HG03066 (cell line): ENCODE measurements around the gene ADAMTSL1.

Experiments used
- ATAC-seq: cut with Tn5 transposase; IDR thresholded peaks from one replicate; pipeline ENCODE4 v1.9.1; 2021; ENCODE audit warnings: low read depth; ENCODE audit not compliant: unreplicated experiment

The ADAMTSL1 gene

DNA sequence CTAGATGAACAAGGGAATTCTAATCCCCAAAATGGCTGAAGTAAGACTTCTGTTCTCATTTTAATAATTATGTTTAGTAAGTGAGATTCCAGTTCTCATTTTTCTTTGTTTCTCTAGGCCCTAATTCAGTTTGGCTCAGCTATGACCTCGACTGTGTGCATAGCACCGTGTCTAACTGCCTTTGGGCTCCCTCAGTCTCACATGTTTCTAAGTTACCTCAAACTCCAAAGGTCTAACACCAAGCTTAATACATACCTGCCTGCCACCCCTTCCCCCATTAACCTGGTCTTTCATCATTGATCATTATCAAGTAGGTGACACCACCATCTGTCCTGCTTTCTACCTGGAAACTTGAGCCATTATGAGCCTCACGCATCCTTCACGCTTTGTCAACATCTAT is 285.9 kb downstream of the ADAMTSL1 start:
- no peak for ATAC-seq

GRCh38 chr9:18761742-18762300 is 287.9 kb downstream of the ADAMTSL1 start:
- ATAC-seq, result no peak

DNA sequence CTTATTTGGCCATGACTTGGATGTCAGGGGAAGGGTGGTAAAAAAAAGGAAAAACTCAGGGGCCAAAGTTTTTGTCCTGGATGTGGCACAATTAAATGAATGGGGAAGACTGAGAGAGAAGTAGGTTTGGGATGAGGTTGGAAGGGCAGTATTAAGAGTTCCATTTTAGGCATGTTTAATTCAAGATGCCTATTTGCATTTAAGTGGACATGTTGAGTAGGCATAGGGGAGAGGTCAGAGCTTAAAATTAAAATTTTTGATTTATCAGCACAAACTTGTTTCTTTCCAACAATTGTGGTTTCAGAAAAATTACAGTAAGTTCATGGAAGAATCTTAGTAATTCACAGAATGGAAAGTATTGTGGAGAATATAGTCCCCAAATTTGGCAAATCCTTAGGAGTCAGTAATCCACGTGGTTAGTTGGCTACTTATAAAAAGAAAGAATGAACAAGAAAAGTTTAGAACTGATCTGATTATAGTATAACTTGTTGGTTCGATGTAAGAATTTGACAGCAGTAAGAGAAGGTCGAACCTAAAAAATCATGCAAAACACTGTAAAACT is 293.1 kb downstream of the ADAMTSL1 start:
- no peak for ATAC-seq

GRCh38 chr9:18768951-18769622 is 295.1 kb downstream of the ADAMTSL1 start:
- ATAC-seq, result peak; percentile 88

- ATAC-seq, result no peak
Measured at GRCh38 chr9:18770131-18770908, 296.4 kb downstream of the ADAMTSL1 start.

DNA sequence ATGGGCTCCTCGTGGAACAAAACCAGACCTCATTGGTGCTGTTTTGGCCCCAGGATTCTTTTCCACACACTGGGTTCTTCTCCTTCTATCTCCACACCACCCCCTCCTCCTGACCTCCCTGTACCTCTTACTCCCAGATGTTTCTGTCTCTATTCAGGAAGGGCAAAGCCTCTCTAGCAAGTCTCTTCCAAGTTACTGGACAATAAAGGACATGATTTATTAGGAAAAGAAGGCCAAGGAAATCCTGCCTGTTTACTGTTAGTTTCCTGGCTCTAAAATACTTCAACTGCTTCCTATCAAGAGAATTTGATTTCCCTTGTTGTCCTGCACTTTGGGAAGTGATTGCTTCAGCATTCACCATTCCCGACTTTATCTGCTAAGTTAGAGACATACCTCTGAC is 297.1 kb downstream of the ADAMTSL1 start:
- ATAC-seq, result no peak

DNA sequence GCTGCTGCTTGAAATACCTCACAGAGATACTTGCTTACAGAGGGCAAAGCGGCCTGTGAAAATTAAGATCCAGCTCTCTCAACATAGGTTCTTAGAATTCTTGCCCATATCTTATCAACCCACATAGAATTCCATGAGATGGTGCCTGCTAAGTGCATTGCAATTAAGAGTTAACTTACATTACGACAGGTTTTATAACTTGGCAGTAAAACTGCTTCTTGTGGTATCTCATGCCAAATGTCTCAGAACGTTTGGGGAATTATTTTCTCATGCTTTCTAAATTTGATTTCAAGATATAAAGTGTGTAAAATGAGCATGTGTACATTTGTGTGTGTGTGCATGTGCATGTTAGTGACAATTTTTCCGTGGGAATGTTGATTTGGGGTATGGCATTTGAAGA is 297.8 kb downstream of the ADAMTSL1 start:
- ATAC-seq, result no peak

GRCh38 chr9:18775241-18775640 is 301.3 kb downstream of the ADAMTSL1 start:
- no peak for ATAC-seq

DNA sequence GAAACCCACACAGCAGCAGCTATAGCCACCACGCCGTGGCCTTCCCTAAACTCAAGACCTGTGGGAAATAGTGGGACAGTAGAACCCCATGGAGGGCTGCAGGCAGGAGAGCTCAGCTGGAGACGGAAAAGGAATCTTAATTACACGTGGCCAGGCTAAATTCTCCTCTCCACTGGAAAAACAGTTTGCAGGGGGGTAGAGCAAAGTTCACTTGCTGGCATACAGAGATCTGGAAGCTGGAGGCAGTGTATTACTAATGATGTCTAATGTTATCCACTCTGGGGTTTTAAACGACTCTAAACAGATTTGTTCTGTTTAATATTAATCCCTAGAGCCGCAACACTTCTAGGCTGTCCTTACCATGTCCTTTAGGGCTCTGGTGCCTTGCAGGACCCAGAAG is 302.0 kb downstream of the ADAMTSL1 start:
- ATAC-seq, result no peak

- ATAC-seq, result no peak
Measured at GRCh38 chr9:18776836-18777820, 303.2 kb downstream of the ADAMTSL1 start.

- no peak for ATAC-seq
Measured at GRCh38 chr9:18778147-18778546, 304.2 kb downstream of the ADAMTSL1 start.

DNA sequence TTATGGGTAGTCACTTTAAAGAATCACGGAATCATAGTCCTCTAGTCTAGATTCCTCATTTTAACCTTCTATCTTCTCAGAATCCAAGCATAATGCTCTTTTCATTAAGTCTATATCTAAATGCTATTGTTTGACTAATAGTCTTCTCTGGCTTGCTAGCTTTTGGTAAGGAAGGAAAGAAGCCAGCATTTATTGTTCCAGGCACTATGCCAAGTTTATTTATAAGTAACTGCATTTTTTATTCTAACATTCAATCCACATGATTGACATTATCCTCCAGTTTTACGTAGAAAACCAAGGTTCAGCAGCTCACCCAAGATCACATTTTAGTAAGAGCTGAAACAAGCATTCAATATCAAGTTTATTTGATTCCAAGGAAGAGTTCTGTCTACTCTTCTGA is 304.9 kb downstream of the ADAMTSL1 start:
- ATAC-seq, result no peak

DNA sequence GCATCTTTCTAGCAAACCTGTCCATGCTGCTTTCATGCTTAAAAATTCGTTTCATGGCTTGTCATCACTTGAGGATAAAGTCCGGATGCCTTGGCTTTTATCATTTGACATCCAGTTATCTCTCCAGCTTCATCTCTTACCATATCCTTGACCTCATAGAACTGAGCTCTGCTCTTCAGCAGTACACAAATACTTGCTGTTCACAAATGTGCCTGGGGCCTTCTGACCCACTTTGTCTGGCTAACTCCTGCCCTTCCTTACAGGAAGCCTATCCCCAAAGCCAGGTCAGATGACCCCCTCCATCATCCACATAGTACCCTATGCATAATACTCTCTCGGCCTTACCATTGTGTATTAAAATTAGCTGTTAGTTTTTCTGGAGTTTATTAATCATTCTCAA is 310.0 kb downstream of the ADAMTSL1 start:
- no peak for ATAC-seq

DNA sequence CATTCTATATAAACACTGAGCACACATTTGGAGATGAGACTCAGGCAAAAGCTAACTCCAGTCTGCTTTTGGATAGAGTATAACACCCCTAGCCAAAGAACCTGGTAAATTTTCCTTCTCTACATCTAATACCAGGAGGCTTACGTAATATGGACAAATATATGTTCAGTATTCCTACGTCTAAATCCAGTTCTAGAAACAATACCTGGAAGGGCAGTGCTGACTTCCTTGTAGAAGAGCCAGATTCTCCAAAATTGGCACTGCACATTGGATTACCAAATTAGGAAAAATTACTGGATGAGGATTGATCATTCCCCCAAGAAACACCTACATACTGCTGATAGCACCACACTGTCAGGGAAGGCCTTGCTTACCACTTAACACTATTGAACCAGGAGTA is 311.7 kb downstream of the ADAMTSL1 start:
- no peak for ATAC-seq

- ATAC-seq, result no peak
Measured at GRCh38 chr9:18786196-18786595, 312.2 kb downstream of the ADAMTSL1 start.

DNA sequence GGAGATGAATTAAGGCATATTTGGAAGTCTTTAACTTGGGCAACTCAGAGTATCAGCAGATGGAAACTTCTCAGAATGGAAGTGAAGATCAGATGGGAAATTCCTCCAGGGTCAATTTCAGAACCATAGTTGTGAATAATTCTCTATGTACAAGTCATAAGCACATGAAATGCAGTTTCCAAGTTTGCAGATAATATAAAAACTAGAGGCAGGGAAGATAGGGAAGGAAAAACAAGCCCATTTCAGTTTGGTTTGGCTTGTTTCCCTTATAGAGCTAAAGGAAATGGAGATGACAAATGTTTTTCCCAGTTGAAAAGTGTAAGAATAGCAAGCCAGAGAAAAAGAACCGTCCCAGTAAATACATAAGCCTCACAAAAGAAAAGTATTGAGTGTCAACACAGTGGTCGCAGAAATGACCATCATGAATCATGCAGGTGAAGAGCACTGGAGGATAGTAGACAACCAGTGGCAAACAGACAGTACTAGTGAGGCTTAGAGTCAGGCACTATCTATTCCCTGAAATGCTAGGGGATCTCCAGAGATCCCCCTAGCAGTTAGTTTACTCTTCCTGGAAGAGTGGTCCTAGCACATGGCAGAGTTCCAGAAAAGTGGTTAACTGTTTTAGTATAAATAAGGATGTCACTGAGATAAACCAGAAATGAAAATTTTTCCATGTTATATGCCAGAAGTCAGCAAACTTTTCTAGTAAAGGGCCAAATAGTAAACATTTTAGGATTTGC is 313.1 kb downstream of the ADAMTSL1 start:
- no peak for ATAC-seq

DNA sequence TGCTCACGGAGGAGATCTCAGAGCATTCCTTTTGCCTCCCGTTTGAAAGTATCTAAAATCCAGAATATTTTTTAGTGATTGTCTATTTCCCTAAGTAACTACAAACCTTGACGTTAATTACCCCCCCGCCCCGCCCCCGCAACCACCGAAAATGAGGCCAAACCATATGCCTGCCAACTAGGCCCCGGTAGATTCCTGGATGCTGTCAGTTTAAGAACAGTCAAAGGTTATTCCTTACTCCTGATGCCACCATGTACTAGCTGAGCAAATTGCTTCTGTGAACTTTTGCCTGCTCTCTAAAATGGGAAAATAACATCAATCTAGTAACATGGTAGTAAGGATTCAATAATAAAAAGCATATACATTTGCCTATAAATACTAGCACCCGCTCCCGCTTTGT is 314.3 kb downstream of the ADAMTSL1 start:
- no peak for ATAC-seq

DNA sequence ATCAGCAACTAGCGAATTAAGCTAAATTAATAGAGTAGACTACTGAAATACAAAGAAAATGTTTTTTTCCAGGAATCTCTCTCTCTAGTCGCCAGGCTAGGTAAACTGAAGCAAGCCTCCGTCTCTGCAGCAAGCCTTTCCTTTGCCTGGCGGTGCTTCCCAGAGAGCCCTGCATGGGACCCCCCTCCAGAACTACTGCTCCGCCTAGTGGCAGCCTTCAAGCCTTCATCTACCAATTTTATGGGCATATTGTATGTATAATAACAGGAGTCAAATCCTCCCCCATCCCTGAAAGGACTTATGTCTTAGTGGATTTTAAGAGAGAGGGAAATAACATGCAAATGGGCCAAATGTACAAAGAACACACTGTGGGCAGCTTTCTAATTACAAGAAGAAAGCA is 317.1 kb downstream of the ADAMTSL1 start:
- ATAC-seq, result no peak

DNA sequence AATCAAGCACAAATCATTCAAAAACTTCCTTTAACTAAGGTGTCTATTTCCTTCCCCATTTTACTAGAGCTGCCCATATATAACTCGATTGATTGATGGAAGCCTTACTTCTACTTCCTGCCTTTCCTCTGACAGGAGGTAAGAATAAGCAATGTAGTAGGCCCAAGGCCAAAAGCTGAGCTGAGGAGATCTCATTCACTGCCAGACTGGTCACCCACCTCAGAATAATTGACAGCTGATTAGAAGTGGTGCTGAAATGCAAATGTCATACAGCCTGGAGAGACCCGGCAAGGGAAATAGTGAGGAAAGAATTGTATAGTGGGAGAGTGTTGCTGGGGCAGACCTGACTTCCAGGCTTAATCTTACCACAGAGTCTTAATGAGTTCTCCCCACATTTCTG is 319.2 kb downstream of the ADAMTSL1 start:
- no peak for ATAC-seq
